A549 (cell line): ENCODE results near the gene NETO2.
"Not testable (repeated sequence)": the region's sequence is repeated elsewhere in the genome, so short reads cannot be mapped to it uniquely, and the experiment has no call there.

Experiments used
- CEBPB ChIP-seq, 2 experiments: fragments of >200 bp in 1 of 2; sonication (Bioruptor Twin) in 1 of 2; formaldehyde crosslinking in 1 of 2; IDR thresholded peaks; 2 replicates each; pipeline ENCODE4 v1.6.1; 2012 to 2016
- POLR2A ChIP-seq: IDR thresholded peaks from 2 replicates; pipeline ENCODE4 v1.6.1; 2012; ENCODE audit warnings: mild to moderate bottlenecking, low read length
- TF ChIP-seq, protein P1 (sequence below): fragments of 450-650 bp; IDR thresholded peaks from 2 replicates; pipeline ENCODE4 v1.6.1; 2014; ENCODE audit warnings: antibody characterized with exemption
- TF ChIP-seq, protein P2 (sequence below): fragments of >200 bp; sonication (Bioruptor Twin); formaldehyde crosslinking; IDR thresholded peaks from 3 replicates; pipeline ENCODE4 v1.5.1; 2016

DNA sequence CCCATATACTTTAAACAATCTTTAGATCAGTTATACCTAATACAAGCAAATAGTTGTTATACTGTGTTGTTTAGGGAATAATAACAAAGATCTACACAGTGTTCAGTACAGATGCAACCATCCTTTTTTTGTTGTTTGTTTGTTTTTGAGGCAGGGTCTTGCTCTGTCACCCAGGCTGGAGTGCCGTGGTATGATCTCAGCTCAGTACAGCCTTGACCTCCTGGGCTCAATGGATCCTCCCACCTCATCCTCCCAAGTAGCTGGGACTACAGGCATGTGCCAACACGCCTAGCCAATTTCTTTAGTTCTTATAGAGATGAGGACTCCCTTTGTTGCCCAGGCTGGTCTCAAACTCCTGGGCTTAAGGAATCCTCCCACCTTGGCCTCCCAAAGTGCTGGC lies 84.6 kb downstream of the NETO2 start:
- TF ChIP-seq, protein P1, sequence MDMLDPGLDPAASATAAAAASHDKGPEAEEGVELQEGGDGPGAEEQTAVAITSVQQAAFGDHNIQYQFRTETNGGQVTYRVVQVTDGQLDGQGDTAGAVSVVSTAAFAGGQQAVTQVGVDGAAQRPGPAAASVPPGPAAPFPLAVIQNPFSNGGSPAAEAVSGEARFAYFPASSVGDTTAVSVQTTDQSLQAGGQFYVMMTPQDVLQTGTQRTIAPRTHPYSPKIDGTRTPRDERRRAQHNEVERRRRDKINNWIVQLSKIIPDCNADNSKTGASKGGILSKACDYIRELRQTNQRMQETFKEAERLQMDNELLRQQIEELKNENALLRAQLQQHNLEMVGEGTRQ, result not testable (repeated sequence)
- not testable (repeated sequence) for TF ChIP-seq CEBPB (IDR thresholded peaks at IDR 0.05); POLR2A
- TF ChIP-seq, protein P2, sequence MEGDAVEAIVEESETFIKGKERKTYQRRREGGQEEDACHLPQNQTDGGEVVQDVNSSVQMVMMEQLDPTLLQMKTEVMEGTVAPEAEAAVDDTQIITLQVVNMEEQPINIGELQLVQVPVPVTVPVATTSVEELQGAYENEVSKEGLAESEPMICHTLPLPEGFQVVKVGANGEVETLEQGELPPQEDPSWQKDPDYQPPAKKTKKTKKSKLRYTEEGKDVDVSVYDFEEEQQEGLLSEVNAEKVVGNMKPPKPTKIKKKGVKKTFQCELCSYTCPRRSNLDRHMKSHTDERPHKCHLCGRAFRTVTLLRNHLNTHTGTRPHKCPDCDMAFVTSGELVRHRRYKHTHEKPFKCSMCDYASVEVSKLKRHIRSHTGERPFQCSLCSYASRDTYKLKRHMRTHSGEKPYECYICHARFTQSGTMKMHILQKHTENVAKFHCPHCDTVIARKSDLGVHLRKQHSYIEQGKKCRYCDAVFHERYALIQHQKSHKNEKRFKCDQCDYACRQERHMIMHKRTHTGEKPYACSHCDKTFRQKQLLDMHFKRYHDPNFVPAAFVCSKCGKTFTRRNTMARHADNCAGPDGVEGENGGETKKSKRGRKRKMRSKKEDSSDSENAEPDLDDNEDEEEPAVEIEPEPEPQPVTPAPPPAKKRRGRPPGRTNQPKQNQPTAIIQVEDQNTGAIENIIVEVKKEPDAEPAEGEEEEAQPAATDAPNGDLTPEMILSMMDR, result not testable (repeated sequence)
